IPS DF 6.9 (cell line): ENCODE data around the gene C16orf54.
"Not testable (repeated sequence)": the region's sequence is repeated elsewhere in the genome, so short reads cannot be mapped to it uniquely, and the experiment has no call there.

Source experiments
- DNase-seq: peaks from one replicate; pipeline ENCODE4 v3.0.0-alpha.2; 2013; ENCODE audit warnings: low read depth, low spot score
- H3K27ac ChIP-seq: one replicate; pipeline ENCODE4 v1.5.1; 2013; ENCODE audit warnings: low read length, control low read depth
- H3K27me3 ChIP-seq: 2 replicates; pipeline ENCODE4 v1.6.1; 2013; ENCODE audit warnings: mild to moderate bottlenecking, low read length; ENCODE audit not compliant: control insufficient read depth, insufficient read depth
- H3K36me3 ChIP-seq: 2 replicates; pipeline ENCODE4 v1.6.1; 2013; ENCODE audit warnings: low read length; ENCODE audit not compliant: control insufficient read depth, insufficient read depth
- H3K4me1 ChIP-seq: 2 replicates; pipeline ENCODE4 v1.6.1; 2013; ENCODE audit warnings: low read length; ENCODE audit not compliant: control insufficient read depth, insufficient read depth
- H3K4me3 ChIP-seq: 2 replicates; pipeline ENCODE4 v1.5.1; 2013; ENCODE audit warnings: mild to moderate bottlenecking, low read length
- H3K9me3 ChIP-seq: 2 replicates; pipeline ENCODE4 v1.6.1; 2013; ENCODE audit warnings: low read length, inconsistent platforms; ENCODE audit not compliant: control insufficient read depth, insufficient read depth
- WGBS: extraction: QIAGEN DNeasy Blood & Tissue Kit; methylation state at CpG from one replicate; pipeline ENCODE4 v1.1.7; 2013; ENCODE audit warnings: mixed read lengths, missing lambda C conversion rate; ENCODE audit not compliant: insufficient read length, insufficient coverage; 5-methylcytosine and 5-hydroxymethylcytosine counted together

C16orf54 gene

GRCh38 chr16:29784157-29784556 lies 38.4 kb upstream of the C16orf54 start:
- WGBS = no CpG with 5 or more reads among the region's 2 CpGs
- H3K4me1 ChIP-seq = 0 out of 2 replicates have a peak, but pooled peaks cover 1% of the 10 kb centered on the region
- no peaks in the 10 kb centered on the region for H3K27me3 ChIP-seq
- no peak overlapping the region for H3K27ac ChIP-seq
- no peaks in the 10 kb centered on the region for H3K36me3 ChIP-seq
- no peak for DNase-seq
- H3K4me3 ChIP-seq = no peak overlapping the region
- H3K9me3 ChIP-seq = no peaks in the 10 kb centered on the region

- no CpG with 5 or more reads among the region's 13 CpGs for WGBS
- H3K27me3 ChIP-seq, H3K4me3 ChIP-seq, H3K27ac ChIP-seq, DNase-seq, H3K4me1 ChIP-seq, H3K36me3 ChIP-seq, H3K9me3 ChIP-seq: not testable (repeated sequence)
These were observed 37.5 kb upstream of the C16orf54 start for GRCh38 chr16:29783094-29783953.

GRCh38 chr16:29779474-29779873 lies 33.7 kb upstream of the C16orf54 start:
- Histone ChIP-seq H3K4me3 (no peak overlapping the region), H3K27ac (no peak overlapping the region), H3K9me3 (no peaks in the 10 kb centered on the region), H3K36me3 (no peaks in the 10 kb centered on the region), H3K27me3 (no peaks in the 10 kb centered on the region), H3K4me1 (0 out of 2 replicates have a peak, but pooled peaks cover 1% of the 10 kb centered on the region)
- no peak for DNase-seq
- WGBS = no CpG with 5 or more reads among the region's 10 CpGs

GRCh38 chr16:29777576-29778350 lies 32.0 kb upstream of the C16orf54 start, which contains the start of gene ZG16:
TSS of gene ZG16 (plus strand) at chr16:29778256. CDS start at chr16:29779267, 1,011 bp downstream.
- Histone ChIP-seq H3K36me3 (no peaks in the 10 kb centered on the region), H3K27ac (no peak within 1 kb of the TSS), H3K9me3 (no peaks in the 10 kb centered on the region), H3K27me3 (no peaks in the 10 kb centered on the region), H3K4me3 (no peak within 1 kb of the TSS), H3K4me1 (0 out of 2 replicates have a peak, but pooled peaks cover 1% of the 10 kb centered on the region)
- DNase-seq = no peak
- WGBS = no CpG with 5 or more reads among the region's 10 CpGs

GRCh38 chr16:29775742-29776408 lies 30.1 kb upstream of the C16orf54 start:
- H3K27me3 ChIP-seq = no peaks in the 10 kb centered on the region
- no CpG with 5 or more reads among the region's 4 CpGs for WGBS
- H3K9me3 ChIP-seq = no peaks in the 10 kb centered on the region
- no peaks in the 10 kb centered on the region for H3K36me3 ChIP-seq
- H3K4me3 ChIP-seq = no peak overlapping the region
- no peak for DNase-seq
- H3K27ac ChIP-seq = no peak overlapping the region
- H3K4me1 ChIP-seq = 0 out of 2 replicates have a peak, but pooled peaks cover 1% of the 10 kb centered on the region

- Histone ChIP-seq H3K4me3 (no peak overlapping the region), H3K27ac (no peak overlapping the region), H3K9me3 (no peaks in the 10 kb centered on the region), H3K27me3 (no peaks in the 10 kb centered on the region), H3K36me3 (no peaks in the 10 kb centered on the region), H3K4me1 (0 out of 2 replicates have a peak, but pooled peaks cover 1% of the 10 kb centered on the region)
- no peak for DNase-seq
- WGBS = no CpG with 5 or more reads among the region's 5 CpGs
These were observed 28.9 kb upstream of the C16orf54 start for GRCh38 chr16:29774730-29775129.

- not testable (repeated sequence) for H3K9me3 ChIP-seq, H3K4me1 ChIP-seq, H3K27me3 ChIP-seq, H3K27ac ChIP-seq, DNase-seq, H3K4me3 ChIP-seq, H3K36me3 ChIP-seq
- no CpG with 5 or more reads among the region's 7 CpGs for WGBS
These were observed 26.5 kb upstream of the C16orf54 start for GRCh38 chr16:29772330-29772729.

- no CpG with 5 or more reads among the region's 7 CpGs for WGBS
- no peaks in the 10 kb centered on the region for H3K27me3 ChIP-seq
- no peak for DNase-seq
- H3K4me3 ChIP-seq = no peak overlapping the region
- H3K9me3 ChIP-seq = no peaks in the 10 kb centered on the region
- no peak overlapping the region for H3K27ac ChIP-seq
- no peaks in the 10 kb centered on the region for H3K36me3 ChIP-seq
- H3K4me1 ChIP-seq = no peaks in the 10 kb centered on the region
These were observed 24.6 kb upstream of the C16orf54 start for GRCh38 chr16:29770250-29770929.

GRCh38 chr16:29769507-29769906 lies 23.7 kb upstream of the C16orf54 start:
- no peak for DNase-seq
- H3K36me3 ChIP-seq = no peaks in the 10 kb centered on the region
- no peaks in the 10 kb centered on the region for H3K9me3 ChIP-seq
- no peaks in the 10 kb centered on the region for H3K4me1 ChIP-seq
- H3K27me3 ChIP-seq = no peaks in the 10 kb centered on the region
- no peak overlapping the region for H3K4me3 ChIP-seq
- no CpG with 5 or more reads among the region's 2 CpGs for WGBS
- H3K27ac ChIP-seq = no peak overlapping the region

GRCh38 chr16:29767062-29767461 lies 21.3 kb upstream of the C16orf54 start:
- Histone ChIP-seq H3K36me3 (no peaks in the 10 kb centered on the region), H3K4me1 (no peaks in the 10 kb centered on the region), H3K9me3 (no peaks in the 10 kb centered on the region), H3K27me3 (no peaks in the 10 kb centered on the region), H3K27ac (no peak overlapping the region), H3K4me3 (no peak overlapping the region)
- no peak for DNase-seq
- WGBS = no CpG with 5 or more reads among the region's 3 CpGs
